ENCODE measurements around the gene CCNY.
"Not testable (repeated sequence)": the region's sequence is repeated elsewhere in the genome, so short reads cannot be mapped to it uniquely, and the experiment has no call there.

The CCNY gene

DNA sequence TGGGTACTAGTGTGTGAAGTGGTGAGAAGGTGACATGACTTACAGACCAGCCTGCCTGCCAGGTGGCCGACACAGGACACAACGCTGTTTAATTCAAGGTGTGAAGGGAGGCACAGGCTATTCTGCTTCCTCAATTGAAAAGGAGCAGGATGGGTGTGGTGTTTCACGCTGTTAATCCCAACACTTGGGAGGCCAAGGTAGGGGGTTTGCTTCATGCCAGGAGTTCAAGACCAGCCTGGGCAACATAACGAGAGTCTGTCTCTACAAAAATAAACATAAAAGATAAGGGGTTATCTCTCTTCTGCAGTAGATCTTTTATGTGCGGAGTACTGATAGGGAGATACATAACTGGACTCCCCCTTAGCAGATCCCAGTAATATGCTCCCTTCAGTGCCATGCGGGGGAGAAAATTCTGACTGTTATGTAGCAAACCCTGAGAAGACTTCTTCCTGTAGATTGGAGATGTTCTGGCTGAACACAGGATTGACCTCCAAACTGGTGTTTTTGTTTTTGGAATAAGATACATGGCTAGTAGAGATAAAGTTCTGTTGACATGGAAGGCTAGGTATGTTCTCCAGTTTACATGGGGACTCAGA lies 63.2 kb downstream of the CCNY start:
- TF ChIP-seq POLR2A (IDR thresholded peaks at IDR 0.05; ENCODE audit: low read depth, low read length): no peak
- TF ChIP-seq TAF1 (IDR thresholded peaks at IDR 0.05; ENCODE audit: borderline replicate concordance, low read depth, low read length): no peak
- TF ChIP-seq POLR2AphosphoS5 (IDR thresholded peaks at IDR 0.05; ENCODE audit: low read depth, low read length): no peak
- FAIRE-seq (no peak), DNase-seq (ENCODE audit: insufficient read length) (no peak)

DNA sequence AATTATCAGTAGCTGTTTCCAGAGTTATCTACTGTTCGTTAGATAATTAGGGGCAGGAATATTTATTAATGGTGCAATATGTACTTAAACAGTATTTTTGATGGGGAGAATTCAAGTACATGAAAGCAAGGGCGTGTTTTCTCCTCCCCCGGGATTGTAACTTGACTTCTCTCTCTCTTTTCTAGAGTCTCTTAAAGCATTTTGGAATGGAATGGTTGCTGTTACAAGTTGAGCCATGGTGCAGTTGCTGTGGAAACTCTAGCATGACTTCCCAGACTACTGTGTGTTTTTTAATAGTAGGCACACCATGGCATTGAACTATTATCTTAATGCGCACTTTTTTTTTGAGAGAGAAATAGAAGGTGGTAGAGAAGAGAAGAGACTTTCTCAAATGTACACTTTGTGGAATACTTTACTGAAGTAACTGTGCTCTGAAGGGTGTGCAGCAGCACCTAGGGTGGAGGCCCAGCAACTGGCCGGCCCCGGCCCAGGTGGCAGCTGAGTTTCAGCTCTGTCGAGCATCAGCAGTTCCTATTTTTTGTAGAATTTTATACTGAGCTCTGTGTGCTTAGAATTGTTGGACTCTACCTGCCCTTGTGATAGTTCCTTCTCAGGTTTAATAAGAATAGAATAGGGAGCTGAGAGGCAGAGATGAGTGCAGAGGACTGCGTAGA lies 64.4 kb downstream of the CCNY start:
- FAIRE-seq: no peak
- no peak for DNase-seq (ENCODE audit: insufficient read length)
- TF ChIP-seq POLR2A (IDR thresholded peaks at IDR 0.05; ENCODE audit: low read depth, low read length) (no peak), TAF1 (IDR thresholded peaks at IDR 0.05; ENCODE audit: borderline replicate concordance, low read depth, low read length) (no peak), POLR2AphosphoS5 (IDR thresholded peaks at IDR 0.05; ENCODE audit: low read depth, low read length) (no peak)

DNA sequence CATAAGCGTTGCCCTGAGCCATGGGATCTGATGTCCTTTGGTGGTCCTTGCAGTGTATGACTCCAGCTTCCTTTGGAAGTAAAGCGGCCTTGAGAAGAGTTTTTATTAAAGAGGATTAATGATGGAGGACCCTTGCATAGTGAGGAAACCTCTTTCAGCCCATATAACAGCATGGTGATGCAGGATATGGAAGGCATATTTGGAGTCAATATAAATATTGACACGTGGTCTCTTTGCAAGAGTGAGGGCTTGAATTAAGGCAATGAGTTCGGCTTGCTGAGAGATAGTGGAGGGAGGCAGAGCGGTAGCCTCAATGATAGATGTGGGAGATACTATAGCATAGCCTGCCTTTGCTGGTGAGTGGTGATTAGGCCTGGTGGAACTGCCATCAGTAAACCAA lies 67.2 kb downstream of the CCNY start:
- DNase-seq (ENCODE audit: insufficient read length); FAIRE-seq: not testable (repeated sequence)

DNA sequence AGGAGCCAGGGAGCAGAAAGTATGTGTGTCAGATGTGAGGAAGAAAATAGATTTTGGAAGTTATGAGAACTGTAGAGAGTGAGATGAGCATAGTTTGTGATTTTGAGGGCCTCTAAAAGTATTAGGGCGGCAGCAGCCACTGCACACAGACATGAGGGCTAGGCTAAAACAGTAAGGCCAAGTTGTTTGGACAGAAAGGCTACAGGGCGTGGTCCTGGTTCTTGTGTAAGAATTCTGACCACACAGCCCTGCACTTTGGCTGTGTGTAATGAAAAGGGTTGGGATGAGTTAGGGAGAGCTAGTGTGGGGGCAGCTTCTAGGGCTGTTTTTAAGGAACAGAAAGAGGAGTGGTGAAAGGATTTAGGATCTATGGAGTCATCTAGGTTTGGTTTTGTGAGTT lies 67.8 kb downstream of the CCNY start:
- not testable (repeated sequence) for FAIRE-seq

DNA sequence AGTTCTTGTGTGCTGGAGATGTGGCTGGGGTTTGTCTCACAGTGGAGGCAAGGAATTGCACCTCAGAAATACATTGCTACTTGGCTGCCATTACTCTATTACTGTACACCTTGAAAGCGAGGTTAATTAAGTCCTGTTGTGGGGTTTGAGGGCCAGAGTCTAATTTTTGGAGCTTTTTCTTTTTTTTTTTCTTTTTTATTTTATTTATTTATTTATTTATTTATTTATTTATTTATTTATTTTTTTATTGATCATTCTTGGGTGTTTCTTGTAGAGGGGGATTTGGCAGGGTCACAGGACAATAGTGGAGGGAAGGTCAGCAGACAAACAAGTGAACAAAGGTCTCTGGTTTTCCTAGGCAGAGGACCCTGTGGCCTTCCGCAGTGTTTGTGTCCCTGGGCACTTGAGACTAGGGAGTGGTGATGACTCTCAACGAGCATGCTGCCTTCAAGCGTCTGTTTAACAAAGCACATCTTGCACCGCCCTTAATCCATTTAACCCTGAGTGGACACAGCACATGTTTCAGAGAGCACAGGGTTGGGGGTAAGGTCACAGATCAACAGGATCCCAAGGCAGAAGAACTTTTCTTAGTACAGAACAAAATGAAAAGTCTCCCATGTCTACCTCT lies 69.8 kb downstream of the CCNY start:
- not testable (repeated sequence) for DNase-seq (ENCODE audit: insufficient read length); FAIRE-seq

More for the DNA sequence above, 67.8 kb downstream of the CCNY start:
- DNase-seq (ENCODE audit: insufficient read length): not testable (repeated sequence)

DNA sequence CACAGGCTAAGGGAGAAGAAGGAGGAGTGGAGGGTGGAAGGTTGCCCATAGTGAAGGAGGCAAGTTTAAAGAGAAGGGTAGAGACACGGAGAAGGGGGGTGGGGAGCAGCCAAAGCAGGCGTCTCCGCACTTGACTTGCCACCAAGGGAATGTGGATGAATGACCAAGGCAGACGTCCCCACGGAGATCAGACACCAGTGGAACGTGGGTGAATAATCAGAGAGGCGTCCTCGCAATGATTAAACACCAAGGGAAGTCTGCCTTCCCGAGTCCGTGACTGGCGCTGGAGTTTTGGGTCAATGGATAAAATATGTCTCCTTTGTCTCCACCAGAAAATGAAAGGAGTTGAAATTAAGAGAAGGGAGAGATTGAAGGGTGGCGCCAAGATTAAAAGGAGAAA lies 71.4 kb downstream of the CCNY start:
- FAIRE-seq; DNase-seq (ENCODE audit: insufficient read length): not testable (repeated sequence)

DNA sequence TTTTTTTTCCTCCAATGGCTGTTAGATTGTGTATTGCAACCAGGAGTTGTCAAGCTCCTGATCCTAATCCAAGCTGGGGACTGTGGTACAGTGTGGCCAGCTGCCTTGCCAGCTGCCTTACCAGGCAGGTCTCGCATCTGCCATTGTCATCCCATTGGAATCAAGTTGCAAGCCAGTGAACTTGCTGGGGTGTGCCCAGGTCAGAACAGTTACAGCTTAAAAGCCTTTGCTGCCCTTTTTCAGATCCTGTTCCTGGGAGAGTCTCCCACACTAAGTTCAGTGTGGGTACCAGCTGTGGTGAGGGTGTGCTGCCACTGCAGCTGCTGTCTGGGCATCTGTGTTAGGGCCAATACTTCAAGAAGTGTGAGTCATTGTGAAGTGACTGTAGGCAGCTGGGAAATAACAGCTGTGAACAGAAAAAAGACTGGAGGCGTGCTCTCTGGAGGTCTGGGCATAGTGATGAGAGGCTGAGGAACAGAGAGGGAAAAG lies 72.8 kb downstream of the CCNY start:
- FAIRE-seq: no peak
- no peak for DNase-seq (ENCODE audit: insufficient read length)
- TF ChIP-seq TAF1 (IDR thresholded peaks at IDR 0.05; ENCODE audit: borderline replicate concordance, low read depth, low read length): no peak
- TF ChIP-seq POLR2AphosphoS5 (IDR thresholded peaks at IDR 0.05; ENCODE audit: low read depth, low read length): no peak
- no peak for TF ChIP-seq POLR2A (IDR thresholded peaks at IDR 0.05; ENCODE audit: low read depth, low read length)

DNA sequence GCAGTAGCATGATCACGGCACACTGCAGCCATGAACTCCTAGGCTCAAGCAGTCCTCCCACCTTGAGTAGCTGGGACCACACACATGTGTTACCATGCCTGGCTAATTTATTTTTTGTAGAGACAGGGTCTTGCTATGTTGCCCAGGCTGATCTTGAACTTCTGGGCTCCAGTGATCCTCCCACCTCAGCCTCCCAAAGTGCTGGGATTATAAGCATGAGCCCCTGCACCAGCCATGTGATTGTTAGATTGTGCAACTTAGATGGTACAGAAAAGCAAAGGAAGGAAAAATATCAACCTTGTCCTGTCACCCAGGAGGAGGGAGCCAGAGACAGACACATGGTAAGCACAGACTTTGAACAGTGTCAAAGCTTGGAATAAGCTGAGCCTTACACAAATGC lies 73.5 kb downstream of the CCNY start:
- no peak for FAIRE-seq
- TF ChIP-seq TAF1 (IDR thresholded peaks at IDR 0.05; ENCODE audit: borderline replicate concordance, low read depth, low read length): no peak
- TF ChIP-seq POLR2A (IDR thresholded peaks at IDR 0.05; ENCODE audit: low read depth, low read length): no peak
- TF ChIP-seq POLR2AphosphoS5 (IDR thresholded peaks at IDR 0.05; ENCODE audit: low read depth, low read length): no peak
- DNase-seq (ENCODE audit: insufficient read length): no peak

DNA sequence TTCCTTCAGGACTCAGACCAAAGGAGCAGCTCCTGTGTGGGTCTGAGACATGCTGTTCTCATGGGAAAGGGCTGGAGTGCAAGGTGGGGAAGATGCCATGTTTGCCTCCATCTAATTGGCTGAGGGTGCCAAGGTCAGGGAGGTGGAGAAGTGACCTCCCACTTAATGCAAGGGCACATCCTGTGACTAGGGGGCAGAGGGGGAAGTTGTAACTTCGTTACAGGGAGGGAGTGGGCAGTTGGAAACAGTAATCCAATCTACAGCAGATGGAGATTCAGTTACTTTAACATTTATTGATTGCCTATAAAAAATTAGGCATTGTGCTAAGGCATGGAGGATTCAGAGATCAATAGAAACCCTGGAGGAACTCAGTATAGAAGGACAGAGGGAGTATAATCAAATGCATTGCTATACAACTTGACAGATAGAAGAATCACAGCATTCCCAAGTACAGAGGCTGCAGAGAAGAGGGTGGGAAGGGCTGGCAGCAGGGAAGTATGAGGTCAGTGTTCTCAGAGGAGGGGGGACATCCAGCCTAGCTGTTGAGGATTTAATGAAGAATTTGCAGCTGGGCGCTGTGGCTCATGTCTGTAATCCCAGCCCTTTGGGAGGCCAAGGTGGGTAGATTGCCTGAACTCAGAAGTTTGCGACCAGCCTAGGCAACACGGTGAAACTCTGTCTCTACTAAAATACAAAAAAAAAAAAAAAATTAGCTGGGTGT lies 75.9 kb downstream of the CCNY start:
- DNase-seq (ENCODE audit: insufficient read length) (no peak), FAIRE-seq (no peak)
- no peak for TF ChIP-seq POLR2AphosphoS5 (IDR thresholded peaks at IDR 0.05; ENCODE audit: low read depth, low read length)
- no peak for TF ChIP-seq TAF1 (IDR thresholded peaks at IDR 0.05; ENCODE audit: borderline replicate concordance, low read depth, low read length)
- no peak for TF ChIP-seq POLR2A (IDR thresholded peaks at IDR 0.05; ENCODE audit: low read depth, low read length)

DNA sequence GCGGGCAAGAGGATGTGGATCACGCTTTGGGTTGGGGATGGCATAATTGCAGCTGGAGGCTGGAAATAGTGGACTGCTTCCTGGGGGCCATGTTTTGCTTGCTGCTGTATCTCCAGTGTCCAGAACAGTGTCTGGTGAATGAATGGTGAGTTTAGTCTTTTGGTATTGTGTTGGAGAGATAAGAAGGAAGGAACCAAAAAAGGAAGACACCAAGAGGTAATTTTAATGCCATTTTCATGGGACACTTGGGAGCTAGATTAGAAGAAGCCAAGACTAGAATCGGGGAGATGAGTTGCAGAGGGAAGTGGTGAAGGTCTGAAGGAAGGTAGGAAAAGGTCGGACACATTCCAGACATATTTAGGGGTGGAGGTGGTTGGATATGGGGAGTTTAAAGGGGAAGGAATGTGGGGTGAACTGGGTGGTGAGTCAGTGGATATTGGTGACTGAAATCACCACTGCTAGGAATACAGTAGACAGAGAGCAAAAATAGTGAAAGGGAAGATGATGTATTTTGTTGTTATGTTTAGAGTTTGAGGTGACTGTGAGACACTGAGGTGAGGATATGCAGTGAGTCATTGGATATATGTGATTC lies 76.7 kb downstream of the CCNY start:
- TF ChIP-seq POLR2AphosphoS5 (IDR thresholded peaks at IDR 0.05; ENCODE audit: low read depth, low read length) (no peak), POLR2A (IDR thresholded peaks at IDR 0.05; ENCODE audit: low read depth, low read length) (no peak), TAF1 (IDR thresholded peaks at IDR 0.05; ENCODE audit: borderline replicate concordance, low read depth, low read length) (no peak)
- FAIRE-seq: no peak
- DNase-seq (ENCODE audit: insufficient read length): no peak

DNA sequence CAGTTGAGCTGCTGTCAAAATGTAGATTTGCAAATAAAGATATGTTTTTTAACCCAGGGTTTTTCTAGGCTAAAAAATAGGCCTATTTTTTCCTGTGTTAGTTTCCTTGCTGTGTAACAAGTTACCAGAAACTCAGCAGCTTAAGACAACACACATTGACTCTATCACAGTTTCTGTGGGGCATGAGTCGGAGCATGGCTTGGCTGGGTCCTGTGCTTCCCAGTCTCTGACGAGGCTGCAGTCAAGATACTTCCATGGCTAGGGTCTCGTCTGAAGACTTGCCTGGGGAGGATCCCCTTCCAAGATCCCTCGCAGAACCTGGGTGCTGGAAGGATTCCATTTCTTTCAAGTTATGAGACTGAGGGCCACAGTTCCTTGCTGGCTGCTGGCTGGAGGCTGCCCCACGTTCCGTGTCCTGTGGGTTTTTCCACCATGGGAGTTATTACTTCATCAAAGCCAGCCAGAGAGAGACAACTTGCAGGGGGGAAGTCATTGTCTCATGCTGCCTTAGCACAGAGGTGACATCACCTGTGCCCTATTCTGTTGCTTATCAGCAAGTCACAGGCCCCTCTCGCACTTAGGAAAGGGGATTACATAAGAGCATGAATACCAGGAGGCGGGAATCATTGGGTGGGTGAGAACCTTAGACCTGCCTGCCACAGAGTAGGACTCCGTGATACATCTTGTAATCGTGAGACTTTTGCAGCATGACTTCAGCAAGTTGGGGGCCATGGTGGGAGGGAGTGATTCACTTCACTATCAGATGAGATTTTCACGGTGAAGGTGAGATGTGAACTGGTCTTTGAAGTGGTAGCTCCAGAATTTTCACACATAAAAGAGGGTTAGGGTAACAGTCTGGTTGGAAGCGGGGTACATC lies 77.9 kb downstream of the CCNY start:
- FAIRE-seq (no peak), DNase-seq (ENCODE audit: insufficient read length) (no peak)
- TF ChIP-seq POLR2AphosphoS5 (IDR thresholded peaks at IDR 0.05; ENCODE audit: low read depth, low read length) (no peak), TAF1 (IDR thresholded peaks at IDR 0.05; ENCODE audit: borderline replicate concordance, low read depth, low read length) (no peak), POLR2A (IDR thresholded peaks at IDR 0.05; ENCODE audit: low read depth, low read length) (no peak)
